A549 (cell line): Measurements from ENCODE around the gene ARL3. TPM values are rescaled to one million over a fixed set of nuclear protein-coding genes. Genes with fewer than 3 reads are reported as not detected.
A peak's percentile ranks its signal among the peaks of the same experiment; 100 is the strongest.
"Not testable (repeated sequence)": the region's sequence is repeated elsewhere in the genome, so short reads cannot be mapped to it uniquely, and the experiment has no call there.

Experiments used
- ATAC-seq, 2 experiments: fragments of 200-7000 bp in 1 of 2; fragments of >200 bp in 1 of 2; cut with Nextera tagmentation in 1 of 2; cut with Tn5 transposase in 1 of 2; 3 replicates each; pipeline versions ENCODE4 v1.8.0 to v1.9.1; 2018 to 2020; ENCODE audit warnings: mild to moderate bottlenecking in 1 of 2, moderate library complexity in 1 of 2
- CTCF ChIA-PET: fragments of 300-600 bp; sonication (Branson Sonifier 250); formaldehyde crosslinking; extraction: SDS; loops from one replicate; lab custom pipeline; 2021; ENCODE audit warnings: antibody characterized with exemption, inconsistent platforms; lab: Yijun Ruan, JAX
- POLR2A ChIA-PET: fragments of 350-600 bp; formaldehyde crosslinking; extraction: SDS; loops from one replicate; lab custom pipeline; 2021; ENCODE audit warnings: antibody characterized with exemption, inconsistent platforms; lab: Yijun Ruan, JAX
- DNase-seq, 2 experiments: peaks; one replicate each; pipeline versions ENCODE4 v3.0.0 to v3.0.0-alpha.2; 2011 to 2016; ENCODE audit warnings: low read depth in 1 of 2, low spot score in 1 of 2
- FAIRE-seq: peaks from 2 replicates; lab custom pipeline; 2011; peaks lifted over from hg19 to GRCh38; lab: Jason Lieb, UNC
- H3K27ac ChIP-seq, 2 experiments: fragments of >200 bp; sonication (Bioruptor Twin); formaldehyde crosslinking; 3 replicates each; pipeline ENCODE4 v1.5.1; 2016 to 2017
- H3K4me1 ChIP-seq: fragments of >200 bp; sonication (Bioruptor Twin); formaldehyde crosslinking; 3 replicates; pipeline ENCODE4 v1.6.1; 2016
- H3K4me2 ChIP-seq: fragments of >200 bp; sonication (Bioruptor Twin); formaldehyde crosslinking; 3 replicates; pipeline ENCODE4 v1.6.1; 2016
- H3K4me3 ChIP-seq: fragments of >200 bp; sonication (Bioruptor Twin); formaldehyde crosslinking; 3 replicates; pipeline ENCODE4 v1.5.1; 2016
- H3K9me3 ChIP-seq: fragments of >200 bp; sonication (Bioruptor Twin); formaldehyde crosslinking; 3 replicates; pipeline ENCODE4 v1.6.1; 2016
- ATOH8 ChIP-seq: fragments of 250-450 bp; sonication (Bioruptor Pico); IDR thresholded peaks from 2 replicates; pipeline ENCODE4 v1.5.0; 2020; ENCODE audit warnings: low read depth, mild to moderate bottlenecking, moderate library complexity
- CTCF ChIP-seq: fragments of >200 bp; sonication (Bioruptor Twin); formaldehyde crosslinking; IDR thresholded peaks from 3 replicates; pipeline ENCODE4 v1.5.1; 2016
- ELK1 ChIP-seq: fragments of 150-350 bp; IDR thresholded peaks from 2 replicates; pipeline ENCODE4 v1.6.1; 2014; ENCODE audit warnings: low read depth, mild to moderate bottlenecking, low read length
- FOSB ChIP-seq: fragments of 250-450 bp; sonication (Bioruptor Pico); IDR thresholded peaks from 2 replicates; pipeline ENCODE4 v1.5.0; 2020; ENCODE audit warnings: mild to moderate bottlenecking, moderate library complexity
- HDAC2 ChIP-seq: fragments of 200-600 bp; sonication (generic); IDR thresholded peaks from 2 replicates; pipeline ENCODE4 v1.6.1; 2016
- JUNB ChIP-seq: fragments of >200 bp; sonication (Bioruptor Twin); formaldehyde crosslinking; IDR thresholded peaks from 2 replicates; pipeline ENCODE4 v1.6.1; 2016
- KDM1A ChIP-seq: fragments of 200-600 bp; sonication (generic); IDR thresholded peaks from 2 replicates; pipeline ENCODE4 v1.6.1; 2016; ENCODE audit warnings: low read depth, mild to moderate bottlenecking
- MAZ ChIP-seq: fragments of 150-350 bp; IDR thresholded peaks from 2 replicates; pipeline ENCODE4 v1.6.1; 2014; ENCODE audit warnings: antibody characterized with exemption, low read depth, low read length, borderline replicate concordance
- NPAS2 ChIP-seq: fragments of 250-450 bp; sonication (Bioruptor Pico); IDR thresholded peaks from 2 replicates; pipeline ENCODE4 v1.8.0; 2022; ENCODE audit warnings: mild to moderate bottlenecking, moderate library complexity, borderline replicate concordance
- PBX3 ChIP-seq: IDR thresholded peaks from 2 replicates; pipeline ENCODE4 v1.6.1; 2012
- RCOR1 ChIP-seq: fragments of 150-350 bp; IDR thresholded peaks from 2 replicates; pipeline ENCODE4 v1.6.1; 2014; ENCODE audit warnings: antibody characterized with exemption, low read length, low read depth
- RNF2 ChIP-seq: fragments of 200-600 bp; sonication (generic); IDR thresholded peaks from 2 replicates; pipeline ENCODE4 v1.6.1; 2016; ENCODE audit warnings: low read depth, mild to moderate bottlenecking, antibody characterized with exemption, moderate library complexity, borderline replicate concordance
- SREBF2 ChIP-seq: fragments of 450-650 bp; IDR thresholded peaks from 2 replicates; pipeline ENCODE4 v1.6.1; 2014; ENCODE audit warnings: mild to moderate bottlenecking, moderate library complexity
- USF2 ChIP-seq: fragments of 450-650 bp; IDR thresholded peaks from 2 replicates; pipeline ENCODE4 v1.6.1; 2014; ENCODE audit warnings: antibody characterized with exemption
- WGBS: methylation state at CpG from one replicate; pipeline ENCODE4 v1.1.6; 2017; ENCODE audit errors: missing lambda C conversion rate; 5-methylcytosine and 5-hydroxymethylcytosine counted together
- polyA plus RNA-seq, 4 experiments: library from polyadenylated mRNA; depleted of rRNA in 3 of 4; stranded (reverse); fragments of >200 nt; fragmentation: RNase III in 1 of 4; extraction: RNeasy Plus Mini Kit Qiagen cat#74134 plus additional on column Dnase treatment in 1 of 4; gene quantifications; 2 replicates in 3 of 4; 3 replicates in 1 of 4; pipeline ENCODE4 v1.2.3, GENCODE V29; 2011 to 2017

Gene ARL3
- polyA plus RNA-seq, 2 of the 4 experiments (the other 2 are of a cell fraction) = 20.2 to 21.3 TPM

GRCh38 chr10:102718220-102718619 is 4.0 kb upstream of the ARL3 start:
- peaks cover 6% of the 10 kb centered on the region; the same call in 1 of the 3 replicates for H3K4me1 ChIP-seq
- POLR2A ChIA-PET = no interaction called here
- 96% methylated on average over 3 of the region's 3 CpGs for WGBS
- H3K9me3 ChIP-seq = no peaks in the 10 kb centered on the region
- TF ChIP-seq RCOR1 (no peak), NPAS2 (CRISPR knock-in tag) (no peak), SREBF2 (no peak), MAZ (no peak), KDM1A (no peak), FOSB (CRISPR knock-in tag) (no peak), ATOH8 (CRISPR knock-in tag) (no peak), JUNB (no peak), HDAC2 (no peak), ELK1 (no peak), PBX3 (no peak), USF2 (no peak)
- TF ChIP-seq, all 56 proteins: peak for 0
- FAIRE-seq (no peak), ATAC-seq (no peak), DNase-seq (no peak)
- no peak overlapping the region for H3K27ac ChIP-seq
- CTCF ChIA-PET = interaction anchor here (0.8 kb wide), 1 partner anchor 35 kb away, joined by 3 read pairs; no protein-coding TSS in a partner anchor
- no peak overlapping the region for H3K4me2 ChIP-seq
- H3K4me3 ChIP-seq = no peak overlapping the region

GRCh38 chr10:102716900-102717565 is 2.8 kb upstream of the ARL3 start:
- POLR2A ChIA-PET, H3K9me3 ChIP-seq, ATAC-seq, DNase-seq, CTCF ChIA-PET, H3K27ac ChIP-seq, H3K4me3 ChIP-seq, FAIRE-seq, H3K4me2 ChIP-seq: not testable (repeated sequence)
- H3K4me1 ChIP-seq = peaks cover 15% of the 10 kb centered on the region
- 94% methylated on average over 18 of the region's 18 CpGs for WGBS

- Histone ChIP-seq H3K27ac (no peak overlapping the region), H3K4me3 (no peak overlapping the region), H3K9me3 (no peaks in the 10 kb centered on the region), H3K4me2 (peak overlapping the region; percentile 92; the same call in 2 of the 3 replicates), H3K4me1 (peaks cover 18% of the 10 kb centered on the region)
- no peak for FAIRE-seq
- POLR2A ChIA-PET = interaction anchor here (2.5 kb wide), 1 partner anchor 70 kb away, joined by 15 read pairs; no protein-coding TSS in a partner anchor
- DNase-seq = no peak
- TF ChIP-seq RNF2 (no peak), CTCF (no peak)
- 93% methylated on average over 1 of the region's 1 CpG for WGBS
- CTCF ChIA-PET = interaction anchor here (0.6 to 3.8 kb wide), 2 partner anchors 71 to 97 kb away, joined by 3 to 15 read pairs; partner anchors contain the start of gene TRIM8
- no peak for ATAC-seq
Measured at GRCh38 chr10:102715880-102716279, 1.7 kb upstream of the ARL3 start.
